Measurements from ENCODE around the gene SRC.
A peak's percentile ranks its signal among the peaks of the same experiment; 100 is the strongest.

The SRC gene

GRCh38 chr20:37315452-37316110 is 30.4 kb upstream of the SRC start:
- DNase-seq, result no peak

- no peak for DNase-seq
These were observed 29.7 kb upstream of the SRC start for GRCh38 chr20:37316116-37316774.

GRCh38 chr20:37316775-37317170 is 29.2 kb upstream of the SRC start:
- no peak for DNase-seq

GRCh38 chr20:37317316-37317715 is 28.6 kb upstream of the SRC start:
- no peak for DNase-seq

- no peak for DNase-seq
These were observed 27.8 kb upstream of the SRC start for GRCh38 chr20:37317994-37318640.

GRCh38 chr20:37319151-37319671 is 26.7 kb upstream of the SRC start:
- no peak for DNase-seq

- no peak for DNase-seq
These were observed 22.0 kb upstream of the SRC start for GRCh38 chr20:37323985-37324384.

GRCh38 chr20:37325206-37325605 is 20.7 kb upstream of the SRC start:
- DNase-seq, result no peak

- DNase-seq, result no peak
These were observed 19.3 kb upstream of the SRC start for GRCh38 chr20:37326666-37327065.

GRCh38 chr20:37327748-37328147 is 18.2 kb upstream of the SRC start:
- DNase-seq, result no peak

- no peak for DNase-seq
These were observed 17.6 kb upstream of the SRC start for GRCh38 chr20:37328149-37328945.

- DNase-seq, result no peak
These were observed 16.3 kb upstream of the SRC start for GRCh38 chr20:37329481-37330165.

- DNase-seq, result no peak
These were observed 15.6 kb upstream of the SRC start for GRCh38 chr20:37330316-37330715.

GRCh38 chr20:37331060-37331857 is 14.7 kb upstream of the SRC start:
- DNase-seq, result no peak

- no peak for DNase-seq
These were observed 12.7 kb upstream of the SRC start for GRCh38 chr20:37333130-37333847.

- DNase-seq, result no peak
These were observed 12.1 kb upstream of the SRC start for GRCh38 chr20:37333848-37334318.

GRCh38 chr20:37334450-37334849 is 11.5 kb upstream of the SRC start:
- DNase-seq, result no peak

- DNase-seq, result no peak
These were observed 10.1 kb upstream of the SRC start for GRCh38 chr20:37335642-37336368.

- peak; percentile 65 for DNase-seq
These were observed 9.4 kb upstream of the SRC start for GRCh38 chr20:37336369-37337207.
